ENCODE results near the gene EPM2A. TPM values are rescaled to one million over a fixed set of nuclear protein-coding genes. Genes with fewer than 3 reads are reported as not detected.
"Not testable (repeated sequence)": the region's sequence is repeated elsewhere in the genome, so short reads cannot be mapped to it uniquely, and the experiment has no call there.

Gene EPM2A
- total RNA-seq, 1 donor from 2014 or later = 5.3 TPM

DNA sequence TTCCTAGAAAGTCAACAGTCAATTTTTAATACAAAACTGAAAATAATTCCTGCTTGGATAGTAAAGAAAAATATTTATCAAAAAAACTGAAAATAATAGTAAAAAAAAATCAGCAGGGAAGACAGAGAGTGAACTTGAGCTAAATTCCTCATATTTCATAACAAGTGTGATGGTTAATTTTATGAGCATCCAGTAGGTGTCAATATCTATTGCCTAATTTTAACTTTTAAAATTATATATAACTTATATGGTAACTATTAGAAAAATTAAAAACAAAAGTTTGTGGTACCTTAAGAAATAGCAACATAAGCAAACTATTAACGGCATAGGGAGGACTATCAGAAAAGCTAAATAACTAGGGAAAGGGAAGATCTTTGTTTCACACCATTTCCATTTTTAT is 2.1 kb downstream of the EPM2A start:
- intact Hi-C loops (cut with micrococcal nuclease) = loop anchor here (10.0 kb wide), 3 partner anchors 1148 to 1638 kb away; partner anchors contain the start of genes SF3B5 and STX11

DNA sequence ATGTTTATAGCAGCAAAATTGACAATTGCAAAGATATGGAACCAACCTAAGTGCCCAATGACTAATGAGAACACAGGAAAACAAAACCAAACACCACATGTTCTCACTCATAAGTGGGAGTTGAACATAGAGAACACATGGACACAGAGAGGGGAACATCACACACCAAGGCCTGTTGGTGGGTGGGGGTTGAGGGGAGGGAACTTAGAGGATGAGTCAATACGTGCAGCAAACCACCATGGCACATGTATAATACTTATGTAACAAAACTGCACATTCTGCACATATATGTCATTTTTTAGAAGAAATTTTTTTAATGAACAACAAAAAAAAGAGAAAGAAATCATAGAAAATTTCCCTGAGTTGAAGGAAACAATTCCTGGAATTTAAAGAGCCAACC is 3.9 kb downstream of the EPM2A start:
- intact Hi-C loops (cut with micrococcal nuclease) = loop anchor here (10.0 kb wide), 3 partner anchors 1147 to 1637 kb away; partner anchors contain the start of genes SF3B5 and STX11

DNA sequence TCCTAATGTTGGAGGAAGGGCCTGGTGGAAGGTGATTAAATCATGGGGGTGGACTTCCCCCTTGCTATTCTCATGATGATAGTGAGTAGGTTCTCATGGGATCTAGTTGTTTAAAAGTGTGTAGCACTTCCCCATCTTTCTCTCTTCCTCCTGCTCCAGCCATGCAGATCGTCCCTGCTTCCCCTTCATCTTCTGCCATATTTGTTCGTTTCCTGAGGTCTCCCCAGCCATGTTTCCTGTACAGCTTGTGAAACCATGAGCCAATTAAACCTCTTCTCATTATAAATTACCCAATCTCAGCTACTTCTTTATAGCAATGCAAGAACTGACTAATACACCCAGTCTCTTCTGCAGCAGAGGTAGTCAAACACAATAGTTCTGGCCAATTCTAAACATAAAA is 5.4 kb downstream of the EPM2A start:
- intact Hi-C loops (cut with micrococcal nuclease) = loop anchor here (10.0 kb wide), 3 partner anchors 1145 to 1635 kb away; partner anchors contain the start of genes SF3B5 and STX11

DNA sequence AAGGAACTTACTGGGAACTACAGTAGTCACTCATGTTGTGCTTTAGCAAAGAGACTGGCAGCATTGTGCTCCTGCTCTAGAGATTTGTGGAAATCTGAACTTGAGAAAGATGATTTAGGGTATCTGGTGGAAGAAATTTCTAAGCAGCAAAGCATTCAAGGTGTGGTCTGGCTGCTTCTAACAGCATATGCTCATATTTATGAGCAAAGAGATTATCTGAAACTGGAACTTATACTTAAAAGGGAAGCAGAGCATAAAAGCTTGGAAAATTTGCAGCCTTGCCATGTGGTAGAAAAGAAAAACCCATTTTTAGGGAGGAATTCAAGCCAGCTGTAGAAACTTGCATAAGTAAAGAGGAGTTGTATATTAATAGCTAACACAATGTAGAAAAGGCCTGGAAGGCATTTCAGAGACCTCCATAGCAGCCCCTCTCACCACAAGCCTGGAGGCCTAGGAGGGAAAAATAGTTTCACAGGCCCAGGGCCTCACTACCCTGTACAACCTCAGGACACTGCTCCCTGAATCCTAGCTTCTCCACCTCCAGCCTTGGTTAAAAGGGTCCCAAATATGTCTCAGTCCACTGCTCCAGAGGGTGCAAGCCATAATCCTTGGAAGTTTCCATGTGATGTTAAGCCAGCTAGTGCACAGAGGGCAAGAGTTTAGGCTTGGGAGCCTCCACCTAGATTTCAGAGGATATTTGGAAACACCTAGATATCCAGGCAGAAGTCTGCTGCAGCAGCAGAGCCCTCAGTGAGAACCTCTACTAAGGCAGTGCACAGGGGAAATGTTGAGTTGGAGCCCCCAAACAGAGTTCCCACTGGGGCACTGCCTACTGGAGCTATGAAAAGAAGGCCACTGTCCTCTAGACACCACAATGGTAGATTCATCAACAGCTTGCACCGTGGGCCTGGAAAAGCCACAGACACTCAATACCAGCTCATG is 6.6 kb downstream of the EPM2A start:
- intact Hi-C loops (cut with micrococcal nuclease) = no loop called here

DNA sequence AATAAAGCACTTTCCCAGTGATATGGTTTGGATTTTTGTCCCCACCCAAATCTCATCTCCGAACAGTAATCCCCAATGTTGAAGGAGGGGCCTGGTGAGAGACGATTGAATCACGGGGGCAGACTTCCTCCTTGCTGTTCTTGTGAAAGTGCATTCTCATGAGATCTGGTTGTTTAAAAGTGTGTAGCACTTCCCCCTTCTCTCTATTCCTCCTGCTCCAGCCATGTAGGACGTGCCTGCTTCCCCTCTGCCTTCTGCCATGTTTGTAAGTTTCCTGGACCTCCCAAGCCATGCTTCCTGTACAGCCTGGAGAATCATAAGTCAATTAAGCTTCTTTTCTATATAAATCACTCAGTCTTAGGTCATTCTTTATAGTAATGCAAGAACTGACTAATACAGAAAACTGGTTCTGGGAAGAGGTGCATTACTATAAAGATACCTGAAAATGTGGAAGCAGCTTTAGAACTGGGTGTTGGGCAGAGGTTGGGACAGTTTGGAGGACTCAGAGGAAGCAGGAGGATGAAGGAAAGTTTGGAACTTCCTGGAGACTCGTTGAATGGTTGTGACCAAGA is 7.4 kb downstream of the EPM2A start:
- intact Hi-C loops (cut with micrococcal nuclease) = no loop called here

DNA sequence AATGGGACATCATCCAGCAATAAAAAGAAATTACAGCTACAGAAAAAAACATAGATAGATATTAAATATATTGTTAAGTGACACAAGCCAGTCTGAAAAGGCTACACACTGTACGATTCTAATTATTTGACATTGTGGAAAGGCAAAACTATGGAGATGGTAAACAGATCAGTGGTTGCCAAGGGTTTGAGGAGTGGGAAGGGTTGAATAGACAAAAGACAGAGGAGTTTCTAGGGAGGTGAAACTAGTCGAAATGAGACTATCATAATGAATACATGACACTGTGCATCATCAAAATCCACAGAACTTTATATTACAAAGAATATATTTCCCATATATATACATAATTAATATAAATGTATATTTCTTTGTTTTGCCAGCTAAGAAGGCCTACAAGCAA is 9.8 kb downstream of the EPM2A start:
- intact Hi-C loops (cut with micrococcal nuclease) = no loop called here

DNA sequence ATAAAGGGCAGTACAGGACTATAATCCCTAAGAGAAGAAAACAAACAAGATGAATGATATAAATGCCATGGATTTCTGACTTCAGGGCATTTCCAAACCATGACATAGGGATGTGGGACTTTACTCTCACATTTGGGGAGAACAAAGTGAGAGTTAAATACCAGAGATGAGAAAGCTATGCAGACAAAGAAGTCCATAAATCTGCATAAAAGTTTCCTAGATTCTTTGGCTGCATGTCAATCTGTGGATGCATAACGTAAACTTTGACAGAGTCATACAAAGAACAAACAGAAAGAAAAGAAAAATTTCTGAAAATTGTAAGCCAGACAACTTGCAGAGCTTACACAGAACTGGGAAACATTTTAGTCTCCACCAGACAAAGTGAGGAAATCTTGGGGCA is 11.7 kb downstream of the EPM2A start:
- intact Hi-C loops (cut with micrococcal nuclease) = no loop called here

DNA sequence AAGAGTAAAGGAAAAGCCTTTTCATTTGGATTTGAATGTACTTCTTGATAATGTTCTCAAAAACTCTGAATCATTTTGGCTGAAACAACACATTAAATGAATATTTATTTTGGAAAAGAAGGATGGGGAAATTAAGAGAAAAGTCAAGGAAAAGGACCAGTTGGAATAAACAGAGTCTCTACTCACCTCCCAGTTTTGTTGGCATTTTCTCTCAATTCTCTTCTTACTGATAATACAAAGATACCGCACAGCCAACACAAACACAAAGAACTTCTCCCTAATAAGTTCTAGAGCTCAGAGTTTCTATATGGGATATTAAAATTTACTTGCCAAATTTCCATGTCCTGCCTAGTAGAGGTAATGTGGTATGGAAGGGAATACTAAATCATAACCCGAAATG is 13.1 kb downstream of the EPM2A start:
- intact Hi-C loops (cut with micrococcal nuclease) = no loop called here

DNA sequence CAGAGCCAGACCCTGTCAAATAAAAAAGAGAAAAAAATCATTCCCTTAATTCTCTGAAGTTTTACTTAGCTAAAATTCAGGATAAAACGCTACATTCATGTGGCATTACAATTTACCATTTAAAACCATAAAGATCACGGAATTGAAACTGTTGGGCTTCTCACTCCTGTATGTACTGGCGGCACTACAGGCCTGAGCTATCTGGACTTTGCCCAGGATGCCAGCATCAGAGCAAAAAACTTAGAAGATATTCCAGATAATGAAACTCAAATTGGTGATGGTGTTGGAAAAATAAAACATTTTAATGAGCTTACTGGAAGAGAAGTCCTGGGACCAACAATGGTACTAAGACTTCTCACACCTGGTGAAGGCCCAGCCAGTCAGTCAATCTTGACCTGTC is 14.2 kb downstream of the EPM2A start:
- intact Hi-C loops (cut with micrococcal nuclease) = no loop called here

DNA sequence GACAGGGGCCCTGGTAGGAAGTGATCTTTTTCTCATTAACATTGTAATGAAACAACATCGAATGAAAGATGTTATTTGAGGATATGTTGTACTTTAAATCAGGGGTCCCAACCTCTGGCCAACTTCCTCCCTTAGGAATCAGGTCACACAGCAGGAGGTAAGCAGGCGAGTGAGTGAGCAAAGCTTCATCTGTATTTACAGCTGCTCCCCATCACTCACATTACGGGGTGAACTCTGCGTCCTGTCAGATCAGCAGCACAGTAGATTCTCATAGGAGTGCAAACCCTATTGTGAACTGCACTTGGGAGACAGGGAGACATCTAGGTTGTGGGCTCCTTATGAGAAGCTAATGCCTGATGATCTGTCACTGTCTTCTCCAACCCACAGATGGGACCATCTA is 19.9 kb downstream of the EPM2A start:
- intact Hi-C loops (cut with micrococcal nuclease) = no loop called here

DNA sequence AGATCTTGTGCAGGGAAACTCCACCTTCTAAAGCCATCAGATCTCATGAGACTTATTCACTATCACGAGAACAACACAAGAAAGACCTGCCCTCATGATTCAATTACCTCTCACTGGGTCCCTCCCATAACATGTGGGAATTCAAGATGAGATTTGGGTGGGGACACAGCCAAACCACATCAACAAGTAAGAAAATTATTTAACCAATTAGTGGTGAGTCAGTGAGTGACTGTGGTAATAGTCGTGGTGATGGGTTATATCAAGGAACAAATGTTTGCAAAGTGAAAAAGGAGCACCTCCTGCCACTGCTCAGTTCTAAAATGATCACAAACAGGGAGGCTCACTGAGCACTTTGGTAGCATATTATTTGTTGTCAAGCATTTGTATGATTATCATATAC is 20.6 kb downstream of the EPM2A start:
- intact Hi-C loops (cut with micrococcal nuclease) = no loop called here

DNA sequence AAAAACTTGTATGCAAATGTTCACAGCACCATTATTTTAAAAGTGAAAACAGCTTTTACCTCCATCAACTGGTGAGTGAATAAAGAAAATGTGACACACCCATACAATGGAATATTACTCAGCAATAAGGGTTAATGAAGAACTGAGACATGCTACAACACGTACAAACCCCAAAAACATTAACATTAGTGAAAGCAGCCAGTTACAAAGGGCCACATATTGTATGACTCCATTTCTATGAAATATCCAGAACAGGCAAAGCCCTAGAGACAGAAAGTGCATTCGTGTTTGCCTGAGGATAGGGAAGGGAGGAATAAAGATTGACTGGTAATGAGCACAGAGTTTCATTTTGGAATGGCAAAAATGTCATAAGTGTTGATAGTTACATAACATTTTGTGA is 21.5 kb downstream of the EPM2A start:
- intact Hi-C loops (cut with micrococcal nuclease) = no loop called here

DNA sequence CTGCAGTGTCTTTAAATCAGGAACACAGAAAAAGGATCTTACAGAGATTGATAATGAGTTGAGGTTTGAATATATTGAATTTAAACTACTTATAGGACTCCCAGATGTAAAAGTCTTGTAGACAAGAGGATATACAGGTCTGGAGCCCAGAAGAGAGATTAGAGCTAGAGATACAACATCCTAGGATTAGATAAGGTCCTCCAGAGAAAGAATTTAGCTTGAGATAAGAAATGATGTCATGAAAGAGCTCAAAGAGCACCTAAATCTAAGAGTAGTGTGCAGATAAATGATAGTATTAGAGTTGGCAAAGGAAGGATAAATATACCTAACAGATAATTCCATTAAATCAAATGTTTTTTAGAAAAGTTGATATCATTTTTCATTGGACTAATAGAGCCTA is 23.9 kb downstream of the EPM2A start:
- intact Hi-C loops (cut with micrococcal nuclease) = no loop called here

DNA sequence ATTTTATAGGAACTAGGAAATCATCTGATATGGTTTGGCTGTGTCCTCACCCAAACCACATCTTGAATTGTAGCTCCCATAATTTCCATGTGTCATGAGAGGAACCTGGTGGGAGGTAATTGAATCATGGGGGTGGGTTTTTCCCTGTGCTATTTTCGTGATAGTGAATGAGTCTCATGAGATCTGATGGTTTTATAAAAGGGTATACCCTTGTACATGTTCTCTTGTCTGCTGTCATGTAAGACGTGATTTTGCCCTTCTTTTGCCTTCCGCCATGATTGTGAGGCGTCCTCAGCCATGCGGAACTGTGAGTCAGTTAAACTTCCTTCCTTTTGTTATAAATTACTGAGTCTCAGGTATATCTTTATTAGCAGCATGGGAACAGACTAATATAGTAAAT is 27.9 kb downstream of the EPM2A start:
- intact Hi-C loops (cut with micrococcal nuclease) = no loop called here

DNA sequence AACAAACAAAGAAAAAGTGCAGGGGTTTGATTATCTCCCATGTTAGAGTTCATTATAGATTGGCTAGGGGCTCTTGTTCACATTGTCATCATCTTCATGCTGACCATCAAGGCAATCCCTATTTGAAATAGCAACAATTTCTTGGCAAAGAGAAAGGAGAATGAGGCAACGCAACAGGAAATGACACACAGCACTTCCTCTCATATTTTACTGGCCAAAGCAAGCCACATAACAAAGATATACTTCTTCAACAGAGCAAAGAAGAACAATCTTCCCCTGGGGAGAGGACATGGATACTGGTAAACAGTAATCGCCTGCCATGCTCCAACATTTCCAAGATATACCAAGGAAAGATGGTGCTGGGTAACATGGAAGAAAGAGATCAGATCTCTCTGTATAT is 29.8 kb downstream of the EPM2A start:
- intact Hi-C loops (cut with micrococcal nuclease) = no loop called here

DNA sequence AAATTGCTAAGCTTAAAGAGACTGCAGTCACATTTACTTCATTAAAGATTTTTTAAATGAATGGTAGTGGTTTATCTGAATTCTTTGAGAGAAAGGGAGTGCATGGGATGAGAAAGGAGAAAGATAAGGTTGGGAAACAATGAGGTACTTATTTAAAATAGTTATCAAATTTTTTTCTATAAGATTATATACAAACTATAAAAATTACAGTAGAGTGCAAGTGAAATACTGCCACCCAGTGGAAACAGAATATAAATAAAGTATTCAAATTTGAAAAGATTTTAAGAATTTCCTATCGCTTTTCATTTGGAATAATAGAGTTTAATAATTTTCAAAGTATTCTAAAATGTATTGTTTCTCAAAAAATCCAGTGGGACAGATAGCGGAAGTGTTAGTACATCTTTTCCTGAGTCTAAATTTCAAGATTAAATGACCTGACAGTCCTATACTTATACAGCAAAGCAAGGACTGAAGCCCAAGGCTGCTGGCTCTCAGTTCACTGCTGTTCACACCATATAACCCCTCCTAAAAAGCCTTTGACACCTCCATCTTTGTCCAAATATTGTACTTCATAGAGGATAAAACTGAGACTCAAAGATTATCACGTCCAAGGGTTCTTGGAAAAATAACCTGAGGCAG is 31.1 kb downstream of the EPM2A start:
- intact Hi-C loops (cut with micrococcal nuclease) = no loop called here

DNA sequence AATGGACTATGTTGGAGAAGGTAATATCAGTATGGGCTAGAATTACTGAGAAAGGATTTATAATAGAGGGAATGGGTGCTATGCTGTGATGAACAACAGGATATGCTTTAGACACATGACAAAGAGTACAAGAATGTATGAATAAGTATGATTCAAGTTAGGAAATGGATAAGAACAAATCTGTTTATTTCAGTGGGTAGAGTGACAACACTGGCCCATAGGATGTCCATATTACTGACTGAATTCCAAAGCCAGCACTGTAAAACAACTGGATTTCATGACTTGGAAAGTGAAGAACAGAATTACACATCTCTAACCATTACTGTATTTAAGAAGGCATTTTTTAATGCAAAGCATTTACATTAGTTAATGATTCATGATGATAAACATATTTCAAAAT is 35.9 kb downstream of the EPM2A start:
- intact Hi-C loops (cut with micrococcal nuclease) = no loop called here

DNA sequence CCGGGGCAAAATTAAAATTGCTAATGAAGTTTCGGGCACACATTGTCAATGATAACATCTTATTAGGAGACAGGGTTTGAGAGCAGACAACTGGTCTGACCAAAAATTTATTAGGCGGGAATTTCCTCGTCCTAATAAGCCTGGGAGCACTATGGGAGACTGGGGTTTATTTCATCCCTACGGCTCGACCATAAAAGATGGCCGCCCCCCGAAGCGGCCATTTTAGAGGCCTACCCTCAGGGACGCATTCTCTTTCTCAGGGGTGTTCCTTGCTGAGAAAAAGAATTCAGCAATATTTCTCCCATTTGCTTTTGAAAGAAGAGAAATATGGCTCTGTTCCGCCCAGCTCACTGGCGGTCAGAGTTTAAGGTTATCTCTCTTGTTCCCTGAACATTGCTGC is 37.9 kb downstream of the EPM2A start:
- intact Hi-C loops (cut with micrococcal nuclease) = not testable (repeated sequence)

DNA sequence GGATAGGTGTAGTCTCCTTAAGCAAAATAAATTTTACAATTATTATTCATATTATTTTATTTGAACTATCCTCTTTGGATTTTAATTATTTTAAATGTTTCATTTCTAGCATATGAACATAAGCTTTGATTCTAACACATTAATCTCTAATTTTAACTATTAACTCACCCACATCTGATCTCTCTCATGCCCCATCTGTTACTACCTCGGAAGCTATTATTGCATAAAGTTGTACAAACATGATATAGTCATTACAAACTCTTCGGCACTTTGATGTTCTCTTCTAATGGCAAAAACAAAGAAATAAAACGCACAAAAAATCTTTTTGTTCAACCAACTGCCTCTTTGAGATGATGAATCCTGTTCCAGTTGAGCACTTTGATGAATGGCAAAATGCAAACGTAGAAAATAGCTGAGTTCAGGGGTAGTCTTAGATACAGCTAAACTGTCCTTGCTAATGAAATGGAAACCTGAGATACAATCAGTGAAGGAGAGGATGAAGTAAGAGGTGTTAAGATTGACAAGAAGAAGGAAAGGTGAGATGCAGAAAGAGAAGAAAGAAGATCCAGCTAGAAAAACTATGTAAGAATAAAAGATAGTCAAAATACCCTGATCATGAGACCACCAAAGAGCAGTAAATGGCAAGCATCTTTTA is 41.1 kb downstream of the EPM2A start:
- intact Hi-C loops (cut with micrococcal nuclease) = no loop called here

DNA sequence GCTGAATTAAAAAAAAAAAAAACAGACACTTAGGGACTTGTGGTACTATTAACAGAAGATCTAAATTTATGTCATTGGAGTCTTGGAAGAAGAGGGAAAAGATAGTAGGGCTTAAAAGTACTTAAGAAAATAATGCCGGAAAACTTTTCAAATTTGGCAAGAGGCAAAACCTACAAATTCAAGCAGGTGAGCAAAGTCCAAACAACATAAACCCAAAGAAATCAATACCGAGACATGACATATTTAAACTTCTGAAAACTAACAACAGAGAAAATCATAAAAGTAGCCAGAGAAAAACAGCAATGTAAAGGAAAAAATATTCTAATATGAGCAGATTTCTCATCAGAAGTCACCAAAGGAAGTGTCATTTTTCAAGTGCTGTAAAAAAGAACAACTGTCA is 44.4 kb downstream of the EPM2A start:
- intact Hi-C loops (cut with micrococcal nuclease) = no loop called here

DNA sequence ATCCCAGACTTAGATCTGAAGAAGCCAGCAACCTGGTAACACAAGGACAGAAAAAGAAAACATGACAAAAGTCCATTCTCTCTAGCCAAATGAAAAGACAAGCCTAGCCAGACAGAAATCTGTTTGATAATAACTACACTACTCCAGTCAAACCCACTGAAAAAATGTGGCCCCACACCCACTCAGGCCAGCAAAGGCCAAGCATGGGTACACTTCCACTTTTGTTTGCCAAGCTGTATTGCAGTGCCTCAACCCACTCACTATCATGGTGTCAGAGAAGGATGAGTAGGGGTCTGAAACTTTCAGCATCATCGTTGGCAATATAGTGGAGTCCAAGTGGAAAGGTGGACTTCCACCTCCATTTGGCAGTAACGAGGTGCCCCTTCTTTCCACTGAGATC is 45.8 kb downstream of the EPM2A start:
- intact Hi-C loops (cut with micrococcal nuclease) = no loop called here

DNA sequence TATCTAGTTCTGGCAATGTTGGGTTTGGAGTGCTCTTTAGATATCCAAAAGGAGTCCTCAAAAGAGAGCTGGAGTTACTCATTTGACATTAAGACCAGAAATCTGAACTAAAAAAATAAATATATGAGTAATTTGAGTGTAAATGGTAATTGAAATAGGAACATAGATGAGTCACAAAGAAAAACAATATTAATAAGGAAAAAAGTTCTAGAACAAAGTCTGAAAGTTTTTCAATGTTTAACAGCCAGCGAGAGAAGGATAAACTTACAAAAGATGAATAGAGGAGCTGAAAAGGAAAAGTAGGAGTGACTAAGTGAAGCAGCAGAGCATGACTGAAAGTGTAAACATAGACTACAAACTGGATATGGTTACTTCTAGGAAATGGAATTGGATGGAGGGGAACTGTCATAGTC is 46.8 kb downstream of the EPM2A start:
- intact Hi-C loops (cut with micrococcal nuclease) = no loop called here
